PC-3 (cell line): ENCODE data around the gene IL31.

Experiments
- CTCF ChIP-seq: fragments of 300-600 bp; sonication (generic); conservative IDR thresholded peaks from 2 replicates; pipeline ENCODE4 v1.5.1; 2017; ENCODE audit warnings: antibody characterized with exemption, low read depth, mild to moderate bottlenecking, low read length
- EZH2 ChIP-seq: fragments of 300-600 bp; sonication (generic); IDR thresholded peaks from one replicate; pipeline ENCODE4 v1.6.1; 2017; ENCODE audit warnings: antibody characterized with exemption, mild to moderate bottlenecking, low read length; ENCODE audit not compliant: unreplicated experiment
- EZH2phosphoT487 ChIP-seq: fragments of 300-600 bp; sonication (generic); IDR thresholded peaks from 2 replicates; pipeline ENCODE4 v1.6.1; 2018; ENCODE audit warnings: mild to moderate bottlenecking, antibody characterized with exemption, low read length, borderline replicate concordance

DNA sequence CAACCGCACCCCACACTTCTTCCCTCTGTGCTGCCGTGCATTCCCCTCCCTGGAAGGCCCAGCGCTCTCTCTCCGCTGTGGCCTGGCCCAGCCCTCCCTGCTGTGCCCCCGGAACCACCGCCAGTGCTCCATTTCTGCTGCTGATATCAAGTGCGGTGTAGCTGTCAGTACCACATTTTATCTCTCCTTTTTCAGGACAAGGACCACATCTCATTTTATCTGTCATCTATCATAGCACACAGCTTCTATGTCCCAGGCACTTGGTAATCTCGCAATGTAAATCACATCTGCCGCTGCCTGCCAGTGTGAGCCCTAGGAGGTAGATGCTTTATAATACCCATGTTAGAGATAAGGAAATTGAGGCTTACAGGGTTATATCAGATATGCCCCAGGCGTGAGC, 18.3 kb downstream of the IL31 start:
- TF ChIP-seq CTCF (no peak), EZH2 (no peak), EZH2phosphoT487 (no peak)
